PC-9 (cell line): ENCODE results near the gene DUSP7. TPM values are rescaled to one million over a fixed set of nuclear protein-coding genes. Genes with fewer than 3 reads are reported as not detected.
"Not testable (repeated sequence)": the region's sequence is repeated elsewhere in the genome, so short reads cannot be mapped to it uniquely, and the experiment has no call there.

Experiments used
- BruUV-seq: library from RNA; stranded (reverse); fragments of 400-500 nt; replicated peaks from 2 replicates; lab custom pipeline; 2021; lab: Mats Ljungman, UMichigan
- CTCF ChIA-PET: fragments of 300-600 bp; sonication (Branson Sonifier 250); formaldehyde crosslinking; loops from one replicate; lab custom pipeline; 2022; ENCODE audit warnings: antibody characterized with exemption; lab: Charles Lee
- POLR2A ChIA-PET: fragments of 300-600 bp; sonication (Branson Sonifier 250); formaldehyde crosslinking; loops from one replicate; lab custom pipeline; 2022; ENCODE audit warnings: antibody characterized with exemption; ENCODE audit not compliant: unreplicated experiment; lab: Charles Lee
- DNase-seq, 2 experiments: peaks; one replicate each; pipeline versions ENCODE4 v3.0.0 to v3.0.0-alpha.2; 2015 to 2022; ENCODE audit warnings: mixed read lengths in 1 of 2
- H2AFZ ChIP-seq: fragments of 200-600 bp; sonication (generic); 2 replicates; pipeline ENCODE4 v1.8.1; 2017; ENCODE audit warnings: antibody characterized with exemption
- H3F3A ChIP-seq: fragments of 200-600 bp; sonication (generic); 2 replicates; pipeline ENCODE4 v1.8.1; 2017; ENCODE audit warnings: antibody characterized with exemption, mild to moderate bottlenecking, low read depth; ENCODE audit not compliant: insufficient read depth
- H3K27ac ChIP-seq: fragments of 200-600 bp; sonication (generic); 2 replicates; pipeline ENCODE4 v1.6.1; 2016; ENCODE audit warnings: mixed run types
- H3K27me3 ChIP-seq: fragments of 200-600 bp; sonication (generic); 2 replicates; pipeline ENCODE4 v1.6.1; 2016; ENCODE audit warnings: low read depth, mixed run types; ENCODE audit not compliant: insufficient read depth
- H3K36me3 ChIP-seq: fragments of 200-600 bp; sonication (generic); 2 replicates; pipeline ENCODE4 v1.6.1; 2016; ENCODE audit warnings: low read depth, mixed run types
- H3K4me1 ChIP-seq: fragments of 200-600 bp; sonication (generic); replicated peaks from 2 replicates; pipeline ENCODE4 v1.6.1; 2016; ENCODE audit warnings: mixed run types; ENCODE audit not compliant: insufficient read depth
- H3K4me2 ChIP-seq: fragments of 200-600 bp; sonication (generic); 2 replicates; pipeline ENCODE4 v1.6.1; 2017; ENCODE audit warnings: mixed run types
- H3K4me3 ChIP-seq: fragments of 200-600 bp; sonication (generic); 2 replicates; pipeline ENCODE4 v1.6.1; 2016; ENCODE audit warnings: mixed run types
- H3K79me2 ChIP-seq: fragments of 200-600 bp; sonication (generic); 2 replicates; pipeline ENCODE4 v1.6.1; 2017; ENCODE audit warnings: low read depth, mixed run types
- H3K9me2 ChIP-seq: fragments of 200-600 bp; sonication (generic); 2 replicates; pipeline ENCODE4 v1.8.1; 2017; ENCODE audit warnings: mild to moderate bottlenecking; ENCODE audit not compliant: insufficient read depth
- H3K9me3 ChIP-seq: fragments of 200-600 bp; sonication (generic); 2 replicates; pipeline ENCODE4 v1.8.1; 2016; ENCODE audit warnings: low read depth; ENCODE audit not compliant: insufficient read depth
- H4K20me1 ChIP-seq: fragments of 200-600 bp; sonication (generic); 2 replicates; pipeline ENCODE4 v1.8.1; 2017; ENCODE audit not compliant: insufficient read depth
- EZH2 ChIP-seq: fragments of 200-600 bp; sonication (generic); IDR thresholded peaks from 2 replicates; pipeline ENCODE4 v1.8.0; 2017; ENCODE audit warnings: antibody characterized with exemption, low read depth
- intact Hi-C: fragments of 100-400 bp; cut with micrococcal nuclease; formaldehyde crosslinking; loops from one replicate; pipeline ENCODE4 v1.10.0; 2022; ENCODE audit not compliant: unreplicated experiment
- total RNA-seq: library from RNA; stranded (reverse); gene quantifications from 2 replicates; pipeline ENCODE4 v1.2.3, GENCODE V29; 2021
- TF ChIP-seq, protein P1 (sequence below): fragments of 200-600 bp; sonication (generic); conservative IDR thresholded peaks from 2 replicates; pipeline ENCODE4 v1.6.1; 2017; ENCODE audit warnings: mixed run types, antibody characterized with exemption, mild to moderate bottlenecking, moderate library complexity

DUSP7 gene
- total RNA-seq, 1 experiment from 2014 or later = 9.5 TPM

GRCh38 chr3:52043750-52044149 is 12.6 kb downstream of the DUSP7 start:
- Histone ChIP-seq H3K4me3 (no peak overlapping the region), H3K79me2 (no peaks in the 10 kb centered on the region), H3K27ac (no peak overlapping the region), H3K4me2 (no peak overlapping the region), H3F3A (peaks cover 6% of the 10 kb centered on the region; the same call in 1 of the 2 replicates), H4K20me1 (no peaks in the 10 kb centered on the region), H2AFZ (no peak overlapping the region), H3K9me2 (no peaks in the 10 kb centered on the region), H3K27me3 (no peaks in the 10 kb centered on the region), H3K4me1 (peaks cover 25% of the 10 kb centered on the region), H3K9me3 (no peaks in the 10 kb centered on the region), H3K36me3 (no peaks in the 10 kb centered on the region)
- ChIA-PET CTCF (no interaction called here), POLR2A (no interaction called here)
- no peak for DNase-seq
- BruUV-seq = no TSS peak
- intact Hi-C loops = no loop called here
- no peak for TF ChIP-seq EZH2
- TF ChIP-seq, protein P1, sequence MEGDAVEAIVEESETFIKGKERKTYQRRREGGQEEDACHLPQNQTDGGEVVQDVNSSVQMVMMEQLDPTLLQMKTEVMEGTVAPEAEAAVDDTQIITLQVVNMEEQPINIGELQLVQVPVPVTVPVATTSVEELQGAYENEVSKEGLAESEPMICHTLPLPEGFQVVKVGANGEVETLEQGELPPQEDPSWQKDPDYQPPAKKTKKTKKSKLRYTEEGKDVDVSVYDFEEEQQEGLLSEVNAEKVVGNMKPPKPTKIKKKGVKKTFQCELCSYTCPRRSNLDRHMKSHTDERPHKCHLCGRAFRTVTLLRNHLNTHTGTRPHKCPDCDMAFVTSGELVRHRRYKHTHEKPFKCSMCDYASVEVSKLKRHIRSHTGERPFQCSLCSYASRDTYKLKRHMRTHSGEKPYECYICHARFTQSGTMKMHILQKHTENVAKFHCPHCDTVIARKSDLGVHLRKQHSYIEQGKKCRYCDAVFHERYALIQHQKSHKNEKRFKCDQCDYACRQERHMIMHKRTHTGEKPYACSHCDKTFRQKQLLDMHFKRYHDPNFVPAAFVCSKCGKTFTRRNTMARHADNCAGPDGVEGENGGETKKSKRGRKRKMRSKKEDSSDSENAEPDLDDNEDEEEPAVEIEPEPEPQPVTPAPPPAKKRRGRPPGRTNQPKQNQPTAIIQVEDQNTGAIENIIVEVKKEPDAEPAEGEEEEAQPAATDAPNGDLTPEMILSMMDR = no peak

DNA sequence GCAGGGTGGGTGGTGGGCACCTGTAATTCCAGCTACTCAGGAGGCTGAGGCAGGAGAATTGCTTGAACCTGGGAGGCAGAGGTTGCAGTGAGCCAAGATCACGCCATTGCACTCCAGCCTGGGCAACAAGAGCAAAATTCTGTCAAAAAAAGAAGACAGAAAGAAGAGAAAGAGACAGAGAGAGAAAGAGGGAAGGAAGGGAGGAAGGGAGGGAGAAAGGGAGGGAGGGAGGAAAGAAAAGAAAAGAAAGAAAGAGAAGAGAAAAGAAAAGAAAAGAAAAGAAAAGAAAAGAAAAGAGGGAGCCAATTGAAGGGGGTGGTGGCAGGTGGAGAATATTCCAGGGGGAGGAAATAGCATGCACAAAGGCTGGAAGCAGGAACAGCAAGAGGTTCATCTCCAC is 13.3 kb downstream of the DUSP7 start:
- H3K36me3 ChIP-seq, DNase-seq, H3K27me3 ChIP-seq, H3K4me2 ChIP-seq, H3F3A ChIP-seq, CTCF ChIA-PET, H3K9me2 ChIP-seq, POLR2A ChIA-PET, H3K27ac ChIP-seq, intact Hi-C loops, H3K9me3 ChIP-seq, BruUV-seq, H3K4me3 ChIP-seq, H3K79me2 ChIP-seq, H4K20me1 ChIP-seq, H2AFZ ChIP-seq: not testable (repeated sequence)
- peaks cover 25% of the 10 kb centered on the region for H3K4me1 ChIP-seq

DNA sequence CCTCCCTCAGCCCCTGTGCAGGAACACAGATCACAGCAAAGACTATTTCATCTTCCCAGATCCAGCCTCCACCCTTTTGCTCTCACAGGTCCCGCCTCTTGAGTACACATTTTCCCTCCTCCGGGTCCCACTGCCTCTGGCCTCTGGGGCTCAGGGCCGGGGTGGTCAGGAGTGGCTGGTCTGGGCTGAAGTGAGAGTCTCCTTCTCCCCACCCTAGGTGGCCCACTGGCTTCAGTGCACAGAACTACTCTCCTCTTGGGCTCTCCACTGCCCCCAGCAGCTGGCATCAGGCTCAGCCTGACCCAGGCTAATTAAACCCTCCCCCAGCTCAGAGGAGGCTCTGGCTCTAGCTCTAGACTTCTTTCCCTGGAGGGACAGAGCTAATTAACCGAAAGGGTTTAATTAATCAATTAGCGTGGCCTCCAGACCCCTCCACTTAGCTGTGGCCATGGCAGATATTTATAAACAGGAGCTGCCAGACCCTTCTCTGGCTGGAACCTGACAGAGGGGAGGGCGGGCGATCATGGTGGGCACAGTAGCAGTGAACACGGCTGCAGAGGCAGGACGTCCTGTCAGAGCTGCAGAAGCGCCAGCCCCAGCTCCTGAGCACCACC is 15.1 kb downstream of the DUSP7 start:
- POLR2A ChIA-PET = interaction anchor here (0.6 kb wide), 1 partner anchor 54 kb away, joined by 5 read pairs; no protein-coding TSS in a partner anchor

More for the DNA sequence above, 15.1 kb downstream of the DUSP7 start:
- no peaks in the 10 kb centered on the region for H3K9me2 ChIP-seq
- DNase-seq = no peak
- CTCF ChIA-PET = interaction anchor here (0.9 kb wide), 1 partner anchor 15 kb away, joined by 6 read pairs; the partner anchor contains the start of gene DUSP7
- H2AFZ ChIP-seq = no peak overlapping the region
- H3K9me3 ChIP-seq = no peaks in the 10 kb centered on the region
- no peaks in the 10 kb centered on the region for H3K79me2 ChIP-seq
- intact Hi-C loops = no loop called here
- H3K4me1 ChIP-seq = peaks cover 11% of the 10 kb centered on the region
- no TSS peak for BruUV-seq
- H4K20me1 ChIP-seq = no peaks in the 10 kb centered on the region
- H3K27me3 ChIP-seq = no peaks in the 10 kb centered on the region
- no peak overlapping the region for H3K27ac ChIP-seq
- H3K4me2 ChIP-seq = no peak overlapping the region
- H3K36me3 ChIP-seq = no peaks in the 10 kb centered on the region
- TF ChIP-seq EZH2 = no peak
- TF ChIP-seq, protein P1 = no peak; the same call in 1 of the 2 replicates
- no peaks in the 10 kb centered on the region for H3F3A ChIP-seq
- H3K4me3 ChIP-seq = no peak overlapping the region
